ENCODE measurements around the gene XIRP1.

DNA sequence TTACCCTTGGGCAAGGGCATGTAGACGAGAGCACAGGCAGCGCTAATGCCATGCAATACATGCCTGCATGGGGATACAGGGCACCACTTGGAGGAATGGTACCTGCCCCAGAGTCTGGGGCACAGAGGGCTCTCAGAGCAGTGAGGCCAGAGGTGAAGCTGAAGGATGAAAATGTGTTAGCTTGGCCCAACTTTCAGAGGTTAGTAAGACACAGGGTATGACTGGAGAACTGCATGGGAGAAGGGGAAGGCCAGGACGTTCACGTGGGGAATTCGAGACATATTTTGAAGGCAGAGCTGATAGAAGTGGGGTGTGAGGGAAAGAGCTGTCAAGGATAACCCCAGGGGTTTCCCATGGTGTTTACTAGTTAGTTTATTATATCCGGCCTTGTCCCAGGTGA lies 58.6 kb downstream of the XIRP1 start:
- TF ChIP-seq POLR2A (IDR thresholded peaks at IDR 0.05), result no peak
- TF ChIP-seq, protein P1, sequence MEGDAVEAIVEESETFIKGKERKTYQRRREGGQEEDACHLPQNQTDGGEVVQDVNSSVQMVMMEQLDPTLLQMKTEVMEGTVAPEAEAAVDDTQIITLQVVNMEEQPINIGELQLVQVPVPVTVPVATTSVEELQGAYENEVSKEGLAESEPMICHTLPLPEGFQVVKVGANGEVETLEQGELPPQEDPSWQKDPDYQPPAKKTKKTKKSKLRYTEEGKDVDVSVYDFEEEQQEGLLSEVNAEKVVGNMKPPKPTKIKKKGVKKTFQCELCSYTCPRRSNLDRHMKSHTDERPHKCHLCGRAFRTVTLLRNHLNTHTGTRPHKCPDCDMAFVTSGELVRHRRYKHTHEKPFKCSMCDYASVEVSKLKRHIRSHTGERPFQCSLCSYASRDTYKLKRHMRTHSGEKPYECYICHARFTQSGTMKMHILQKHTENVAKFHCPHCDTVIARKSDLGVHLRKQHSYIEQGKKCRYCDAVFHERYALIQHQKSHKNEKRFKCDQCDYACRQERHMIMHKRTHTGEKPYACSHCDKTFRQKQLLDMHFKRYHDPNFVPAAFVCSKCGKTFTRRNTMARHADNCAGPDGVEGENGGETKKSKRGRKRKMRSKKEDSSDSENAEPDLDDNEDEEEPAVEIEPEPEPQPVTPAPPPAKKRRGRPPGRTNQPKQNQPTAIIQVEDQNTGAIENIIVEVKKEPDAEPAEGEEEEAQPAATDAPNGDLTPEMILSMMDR (IDR thresholded peaks at IDR 0.05), result no peak

Data from ovary (tissue), 3 donors.